Vagina (tissue), 2 donors: ENCODE data around the gene MICALL2.

ENCODE experiments used
- POLR2A ChIP-seq, 2 donors: fragments of 450-650 bp; IDR thresholded peaks; one replicate each; pipeline ENCODE4 v1.6.1; 2017; ENCODE audit warnings: antibody characterized with exemption in 2 of 2, mild to moderate bottlenecking in 2 of 2, moderate library complexity in 2 of 2
- TF ChIP-seq, protein P1 (sequence below), 3 experiments: fragments of 450-650 bp in 2 of 3; fragments of 200-600 bp in 1 of 3; sonication (generic) in 1 of 3; IDR thresholded peaks; one replicate each; pipeline ENCODE4 v1.5.1; 2017 to 2019; ENCODE audit warnings: antibody characterized with exemption in 3 of 3, mild to moderate bottlenecking in 2 of 3, moderate library complexity in 2 of 3

- TF ChIP-seq, protein P1, sequence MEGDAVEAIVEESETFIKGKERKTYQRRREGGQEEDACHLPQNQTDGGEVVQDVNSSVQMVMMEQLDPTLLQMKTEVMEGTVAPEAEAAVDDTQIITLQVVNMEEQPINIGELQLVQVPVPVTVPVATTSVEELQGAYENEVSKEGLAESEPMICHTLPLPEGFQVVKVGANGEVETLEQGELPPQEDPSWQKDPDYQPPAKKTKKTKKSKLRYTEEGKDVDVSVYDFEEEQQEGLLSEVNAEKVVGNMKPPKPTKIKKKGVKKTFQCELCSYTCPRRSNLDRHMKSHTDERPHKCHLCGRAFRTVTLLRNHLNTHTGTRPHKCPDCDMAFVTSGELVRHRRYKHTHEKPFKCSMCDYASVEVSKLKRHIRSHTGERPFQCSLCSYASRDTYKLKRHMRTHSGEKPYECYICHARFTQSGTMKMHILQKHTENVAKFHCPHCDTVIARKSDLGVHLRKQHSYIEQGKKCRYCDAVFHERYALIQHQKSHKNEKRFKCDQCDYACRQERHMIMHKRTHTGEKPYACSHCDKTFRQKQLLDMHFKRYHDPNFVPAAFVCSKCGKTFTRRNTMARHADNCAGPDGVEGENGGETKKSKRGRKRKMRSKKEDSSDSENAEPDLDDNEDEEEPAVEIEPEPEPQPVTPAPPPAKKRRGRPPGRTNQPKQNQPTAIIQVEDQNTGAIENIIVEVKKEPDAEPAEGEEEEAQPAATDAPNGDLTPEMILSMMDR (IDR thresholded peaks at IDR 0.05): no peak
- no peak for TF ChIP-seq POLR2A (IDR thresholded peaks at IDR 0.05)
Measured at GRCh38 chr7:1500064-1500807, 41.0 kb upstream of the MICALL2 start.
